GOT3 (cell line): ENCODE measurements around the gene CREBBP.

Source experiments
- DNase-seq: peaks from one replicate; lab custom pipeline; 2025; ENCODE audit warnings: mixed read lengths; lab: John Stamatoyannopoulos, UW

Gene CREBBP

DNA sequence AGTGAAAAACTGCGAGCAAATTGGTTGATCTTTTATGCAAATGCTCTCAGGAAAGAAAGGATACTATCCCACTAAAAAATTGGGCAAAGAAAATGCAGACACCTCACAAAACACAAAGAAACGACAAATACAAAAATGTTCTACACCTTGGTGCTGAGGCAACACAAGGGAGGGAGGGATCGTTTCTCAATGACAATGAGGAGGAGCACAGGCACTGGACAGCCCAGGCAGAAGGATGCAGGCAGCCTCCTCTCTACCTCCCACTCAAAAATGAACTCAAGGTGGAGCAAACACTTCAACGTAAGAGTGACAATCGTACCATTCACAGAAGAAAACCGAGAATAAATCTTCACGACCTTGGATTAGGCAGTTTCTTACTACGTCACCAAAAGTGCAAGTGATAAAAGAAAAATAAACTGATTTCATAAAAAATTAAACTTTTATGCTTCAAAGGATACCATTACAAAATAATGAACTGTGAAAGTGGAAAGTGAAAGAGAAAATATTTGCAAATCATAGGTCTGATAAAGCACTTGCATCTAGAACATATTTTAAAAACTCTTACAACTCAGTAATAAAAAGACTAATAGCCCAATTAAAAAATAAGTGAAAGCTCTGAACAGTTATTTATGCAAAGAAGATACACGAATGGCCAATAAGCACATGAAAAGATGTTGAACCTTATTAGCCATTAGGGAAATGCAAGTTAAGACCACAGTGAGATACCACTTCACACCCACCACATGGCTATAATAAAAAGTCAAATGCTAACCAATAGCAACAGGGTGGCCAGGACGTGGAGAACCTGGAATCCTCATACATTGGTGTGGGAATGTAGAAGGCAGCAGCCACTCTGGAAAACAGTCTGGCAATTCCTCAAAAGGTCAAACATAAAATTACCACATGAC lies 82.4 kb downstream of the CREBBP start:
- DNase-seq = no peak

DNA sequence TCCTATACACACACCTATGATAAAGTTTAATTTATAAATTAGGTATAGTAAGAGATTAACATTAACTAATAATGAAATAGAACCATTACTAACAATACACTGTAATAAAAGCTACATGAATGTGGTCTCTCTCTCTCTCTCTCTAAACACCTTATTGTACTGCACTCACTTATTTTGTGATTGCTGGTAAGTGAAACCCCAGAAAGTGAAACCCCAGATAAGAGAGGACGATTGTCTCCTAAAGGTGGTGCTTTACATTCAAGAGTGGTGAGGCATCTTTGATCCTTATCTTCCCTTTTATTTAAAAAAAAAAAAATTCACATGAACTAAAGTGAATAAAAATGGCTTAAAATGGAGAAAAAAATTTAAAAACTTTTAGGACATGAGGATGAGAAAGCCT lies 83.0 kb downstream of the CREBBP start:
- DNase-seq = no peak

DNA sequence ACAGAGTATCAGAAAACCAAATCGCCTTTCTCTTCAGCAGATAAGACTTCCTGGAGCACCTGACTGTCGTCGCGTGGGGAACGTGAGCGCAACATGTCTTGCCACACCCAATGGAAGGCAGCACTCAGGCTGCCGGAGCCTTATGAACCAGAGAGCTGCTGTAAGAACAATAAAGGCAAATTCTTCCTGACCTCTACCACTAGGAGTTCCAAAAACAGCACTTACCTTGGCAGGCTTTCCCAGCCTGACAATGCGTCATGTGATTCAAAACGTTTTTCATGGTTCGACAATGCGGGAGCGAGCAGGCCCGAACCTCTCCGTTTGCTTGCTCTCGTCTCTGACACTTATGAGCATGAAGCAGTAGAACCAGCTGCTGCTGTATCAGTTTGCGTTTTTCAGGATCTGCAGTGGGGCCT lies 87.3 kb downstream of the CREBBP start:
- DNase-seq = no peak

DNA sequence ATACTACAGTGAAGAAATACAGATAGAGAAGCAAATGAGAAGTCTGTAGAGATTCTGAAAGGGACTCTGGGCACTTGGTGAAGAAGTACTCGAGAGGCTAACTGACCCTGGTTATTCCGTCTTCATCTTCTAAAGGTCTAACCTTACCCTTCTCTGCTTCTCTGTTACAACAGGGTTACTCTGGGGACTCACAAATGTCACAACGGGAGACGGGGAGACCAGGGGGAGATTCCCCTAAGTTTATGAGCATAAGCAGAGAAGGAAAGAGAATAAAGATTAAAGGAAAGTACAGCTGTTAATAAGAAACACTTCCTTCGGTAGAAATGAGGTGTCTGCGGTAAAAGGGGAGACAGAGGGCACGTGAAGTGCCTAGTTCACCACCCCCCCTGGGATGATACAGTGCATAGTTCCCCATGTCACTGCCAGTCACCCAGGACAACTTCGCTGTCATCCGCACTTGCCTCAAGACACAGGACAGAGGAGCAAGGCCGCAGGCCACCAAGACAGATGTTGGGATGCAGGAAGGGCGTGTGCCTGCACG lies 88.0 kb downstream of the CREBBP start:
- DNase-seq = no peak

DNA sequence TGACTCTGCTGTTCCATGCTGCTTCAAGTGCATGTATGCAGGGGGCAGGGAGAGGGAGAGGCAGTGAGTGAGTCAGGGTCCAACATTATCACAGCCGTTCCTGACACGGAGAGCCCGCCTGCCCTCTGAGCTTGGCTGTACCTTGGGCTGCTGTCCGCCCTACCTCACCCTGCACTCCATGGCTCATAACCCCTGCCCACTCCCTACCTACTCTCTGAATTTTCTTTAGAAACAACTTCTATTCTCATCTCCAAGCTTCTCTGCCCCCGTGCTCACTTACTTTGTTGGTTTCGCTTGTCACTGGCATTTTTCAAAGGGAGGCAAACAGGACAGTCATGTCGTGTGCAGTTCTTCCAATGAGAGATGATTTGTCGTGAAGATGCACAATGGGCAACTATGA lies 88.8 kb downstream of the CREBBP start:
- no peak for DNase-seq

DNA sequence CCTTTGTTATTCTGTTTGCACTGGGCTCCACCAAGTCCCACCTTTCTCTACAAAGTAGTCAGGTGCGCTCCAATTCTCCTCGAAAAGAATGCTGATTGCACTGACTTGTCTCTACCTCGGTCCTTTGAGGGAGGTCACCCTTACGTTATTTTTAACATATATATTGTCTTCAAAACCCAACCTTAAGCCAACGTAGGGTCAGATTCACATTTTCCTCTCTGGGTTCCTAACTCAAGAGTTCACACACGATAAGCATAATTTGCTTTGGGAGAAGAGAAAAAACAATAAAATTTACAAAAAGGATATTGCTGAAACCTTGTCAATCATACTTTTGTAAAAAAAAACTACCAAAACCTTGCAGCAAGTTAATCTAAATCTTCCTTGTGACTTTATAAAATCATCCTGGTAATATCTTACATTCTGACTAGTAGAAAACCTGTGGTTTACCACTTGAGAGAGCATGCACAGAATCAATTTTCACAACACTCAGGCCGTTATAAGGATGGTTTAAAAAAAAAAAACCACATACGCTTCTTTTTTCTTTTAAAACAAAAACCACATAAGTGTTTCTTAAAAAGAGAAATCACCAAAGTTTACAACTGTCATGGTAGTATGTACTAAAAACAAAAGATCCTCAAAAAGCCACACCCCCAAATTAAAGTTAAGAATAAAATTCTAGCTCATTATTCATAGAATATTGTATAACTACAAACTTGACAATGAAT lies 91.0 kb downstream of the CREBBP start:
- DNase-seq = no peak

DNA sequence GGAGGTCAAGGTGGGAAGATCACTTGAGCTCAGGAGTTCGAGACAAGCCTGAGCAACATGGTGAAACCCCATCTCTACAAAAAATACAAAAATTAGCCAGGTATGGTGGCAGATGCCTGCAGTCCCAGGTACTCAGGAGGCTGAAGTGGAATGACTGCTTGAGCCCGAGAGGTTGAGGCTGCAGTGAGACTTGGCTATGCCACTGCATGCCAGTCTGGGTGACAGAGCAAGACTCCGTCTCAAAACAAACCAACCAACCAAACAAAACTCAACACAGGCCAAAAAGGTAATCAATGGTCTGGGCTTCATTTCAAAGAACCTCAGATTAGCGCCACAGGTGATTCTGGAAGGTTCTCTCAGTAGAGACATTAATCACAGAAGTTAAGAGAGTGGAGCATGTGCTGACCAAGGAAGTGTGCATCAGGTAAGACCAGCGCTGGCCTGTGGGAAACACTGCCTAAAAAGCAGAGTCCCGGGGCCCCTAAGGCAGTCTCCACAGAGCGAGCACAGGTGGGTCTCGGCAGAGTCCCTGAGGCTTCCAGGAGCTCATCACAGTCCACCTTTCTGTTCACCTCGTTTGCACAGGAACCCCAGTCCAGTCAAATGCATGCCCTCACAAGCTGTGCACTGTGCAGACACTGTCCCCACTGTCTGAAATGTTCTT lies 91.7 kb downstream of the CREBBP start:
- no peak for DNase-seq

DNA sequence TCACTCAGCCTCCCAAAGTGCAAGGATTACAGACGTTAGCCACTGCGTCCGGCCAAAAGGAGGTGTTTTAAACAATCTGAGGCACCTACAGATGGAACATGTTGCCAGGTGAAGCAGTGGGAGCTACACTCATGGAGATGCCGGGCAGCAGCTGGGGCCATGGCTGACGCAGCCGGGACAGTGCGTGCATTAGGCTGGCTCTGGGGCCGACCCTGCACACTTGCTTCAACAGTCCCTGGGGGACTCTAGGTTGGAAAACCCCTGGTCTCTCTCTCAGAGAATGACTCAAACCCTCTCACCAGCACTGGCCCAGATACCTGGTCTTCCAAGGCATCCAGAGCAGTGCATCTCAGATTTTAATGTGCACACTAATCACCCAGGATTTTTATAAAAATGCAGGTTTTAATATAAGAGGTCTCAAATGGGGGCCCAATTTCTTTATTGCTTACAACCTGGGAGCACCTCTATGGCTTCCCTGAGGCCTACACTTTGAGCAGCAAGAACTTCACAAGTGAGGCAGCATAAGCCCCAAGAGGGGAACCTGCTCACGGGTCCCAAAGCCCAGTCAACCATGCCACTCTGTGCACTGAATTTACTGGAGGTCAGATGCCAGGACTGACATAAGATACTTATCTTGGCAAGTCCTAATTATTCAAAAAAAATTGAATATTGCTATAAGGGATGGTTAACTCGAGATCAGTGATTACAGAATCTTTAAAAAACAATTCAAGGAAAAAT lies 92.4 kb downstream of the CREBBP start:
- no peak for DNase-seq

DNA sequence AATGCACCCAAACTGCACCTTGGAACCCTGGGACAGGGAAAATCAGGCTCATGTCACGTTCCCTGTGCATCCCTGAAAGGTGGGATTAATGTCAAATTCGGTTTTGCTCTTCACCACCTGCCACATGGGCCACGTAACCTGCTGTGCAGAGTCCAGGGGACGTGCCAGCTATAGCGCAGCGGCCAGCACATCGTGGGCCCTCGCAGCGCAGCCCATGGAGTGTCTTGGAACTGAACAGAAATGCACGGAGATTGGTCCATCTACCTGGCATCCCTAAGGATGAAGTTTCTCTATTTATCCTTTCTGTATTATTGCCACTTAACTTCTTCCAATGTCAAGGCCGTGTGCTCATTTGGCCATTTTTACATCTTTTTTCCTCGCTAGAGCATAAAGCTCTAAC lies 95.1 kb downstream of the CREBBP start:
- DNase-seq = no peak

DNA sequence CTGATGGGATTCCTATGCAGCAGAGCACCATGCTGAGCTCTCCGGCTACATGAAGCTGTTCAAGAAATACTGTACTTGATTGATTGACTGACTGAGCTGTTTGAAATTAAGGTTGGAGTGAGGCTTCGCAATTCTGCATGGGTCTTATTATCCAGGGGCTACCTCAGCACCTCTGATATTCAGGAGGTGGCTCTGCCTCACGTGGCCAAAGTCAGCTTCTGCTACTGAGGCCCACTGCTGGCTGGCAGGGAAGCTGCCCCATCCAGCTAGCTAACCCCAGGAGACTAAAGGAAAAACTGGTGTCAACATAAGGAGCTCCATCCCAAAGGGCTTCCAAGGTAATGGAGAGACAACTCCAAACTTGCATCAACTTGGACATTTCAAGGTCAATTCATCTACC lies 97.0 kb downstream of the CREBBP start:
- DNase-seq = no peak

DNA sequence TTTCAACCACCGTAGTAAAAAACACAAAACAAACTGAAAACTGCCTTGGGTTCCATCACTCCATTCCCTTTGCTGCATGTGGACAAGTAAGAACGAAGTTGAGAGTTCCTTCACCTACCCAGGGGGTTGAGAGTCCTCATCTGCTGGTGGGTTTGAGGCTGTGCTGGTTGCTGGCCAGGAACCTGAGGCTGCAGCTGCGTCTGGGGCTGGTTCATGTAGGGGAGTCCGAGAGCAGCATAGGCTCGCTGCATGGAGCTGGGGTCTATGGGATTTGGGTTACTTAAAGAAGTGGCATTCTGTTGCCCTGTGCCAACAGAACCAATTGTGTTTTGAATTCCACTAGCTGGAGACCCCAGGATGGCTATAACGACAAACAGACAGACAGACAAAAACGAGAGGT lies 97.9 kb downstream of the CREBBP start:
- DNase-seq = no peak

DNA sequence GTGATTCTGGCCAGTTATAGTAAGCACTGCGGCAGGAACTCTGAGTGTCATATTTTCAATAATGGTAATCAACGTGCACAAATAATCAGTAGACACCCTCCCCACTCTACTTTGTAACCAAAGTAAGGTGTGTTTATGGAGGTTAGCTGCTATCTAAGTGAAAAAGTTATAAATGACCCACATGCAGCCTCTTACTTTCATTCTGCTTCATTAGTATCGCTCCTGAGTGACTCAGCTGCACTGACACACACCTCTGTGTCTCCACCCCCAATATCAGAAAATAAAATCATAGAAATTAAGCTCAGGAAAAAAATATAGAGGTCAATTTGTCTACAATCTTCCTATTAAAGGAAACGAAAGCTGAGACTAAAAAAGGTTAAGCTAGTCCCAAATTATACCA lies 99.1 kb downstream of the CREBBP start:
- no peak for DNase-seq

DNA sequence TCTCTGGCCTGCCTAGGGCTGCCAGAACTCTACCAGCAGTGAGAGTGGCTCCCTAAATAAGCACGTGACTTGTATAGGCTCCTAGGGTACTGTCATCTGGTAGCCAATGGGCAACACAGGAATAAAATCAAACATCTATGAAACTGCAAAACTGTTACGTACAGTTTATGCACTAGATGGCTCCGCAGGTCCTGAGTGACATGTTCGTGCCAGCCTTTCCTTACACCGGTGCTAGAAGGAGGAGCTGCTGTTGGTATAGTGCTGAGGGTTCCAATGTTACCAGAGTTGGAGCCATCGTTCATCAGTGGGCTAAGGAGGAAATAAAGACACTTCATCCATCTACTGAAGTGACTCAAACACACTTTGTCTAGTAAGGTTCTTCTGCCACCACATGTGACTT lies 99.9 kb downstream of the CREBBP start:
- DNase-seq = no peak

DNA sequence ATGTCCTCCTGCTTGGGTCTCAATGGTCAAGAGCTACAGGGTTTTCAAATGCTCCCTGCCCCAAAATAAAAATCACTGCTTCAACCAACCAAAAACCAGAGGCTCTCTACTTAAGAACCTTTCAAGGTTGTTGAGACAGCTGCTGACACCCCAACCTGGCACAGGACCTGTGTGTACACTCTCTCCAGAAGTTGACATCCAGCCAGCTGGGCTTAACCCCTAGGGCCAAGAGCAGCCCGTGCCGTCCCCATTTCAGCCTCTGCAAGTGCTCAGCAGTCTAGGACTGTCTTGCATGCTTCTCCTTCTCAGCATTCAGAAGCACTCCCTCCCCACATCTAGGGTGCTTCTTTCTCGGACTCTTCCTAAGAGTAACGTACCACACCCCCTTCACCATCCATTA lies 104.2 kb downstream of the CREBBP start:
- DNase-seq = no peak

DNA sequence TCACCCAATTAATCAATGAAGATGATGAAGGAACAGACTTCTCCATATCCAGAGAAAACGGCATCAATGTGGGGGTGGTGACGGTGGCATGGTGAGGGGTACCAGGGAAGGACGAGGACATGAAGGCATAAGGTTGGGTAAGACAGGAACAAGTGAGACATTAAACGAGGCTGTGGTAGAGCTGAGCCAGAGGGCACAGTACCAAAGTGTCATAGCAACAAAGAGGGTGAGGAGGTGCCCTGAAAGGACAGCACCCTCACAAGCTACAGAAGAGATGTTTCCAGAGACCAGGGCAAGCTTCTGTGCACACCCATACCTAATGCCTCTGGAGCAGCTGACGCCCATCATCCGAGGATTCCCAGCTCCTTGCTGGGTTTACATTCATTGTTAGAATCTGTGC lies 105.7 kb downstream of the CREBBP start:
- no peak for DNase-seq

DNA sequence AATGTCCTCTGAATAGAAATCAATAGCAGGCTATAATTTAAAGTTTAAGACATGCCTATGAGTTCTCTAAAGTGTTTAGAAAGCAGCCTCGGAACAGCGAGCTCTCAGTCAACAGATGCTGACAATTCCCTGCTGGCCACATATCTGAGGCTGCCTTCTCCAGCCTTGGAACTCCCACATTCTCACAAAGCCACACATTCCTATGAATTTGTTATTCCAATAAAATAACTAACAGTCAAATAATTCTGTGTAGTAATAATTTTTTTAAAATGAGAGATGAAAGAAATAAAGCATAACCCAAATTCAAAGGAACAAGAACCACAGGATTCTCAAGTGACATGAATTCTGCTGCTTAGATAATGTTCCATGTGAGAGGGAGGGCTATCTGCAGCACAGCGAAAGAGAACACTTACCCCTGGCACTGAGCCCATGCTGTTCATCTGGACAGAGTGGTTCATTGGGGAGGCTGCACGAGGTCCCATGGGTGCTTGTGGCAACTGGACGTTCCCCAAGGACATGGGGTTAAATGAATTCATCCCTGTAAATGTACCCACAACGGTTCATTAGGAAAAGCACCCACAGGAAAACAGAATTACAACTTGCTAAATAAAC lies 106.3 kb downstream of the CREBBP start:
- no peak for DNase-seq

DNA sequence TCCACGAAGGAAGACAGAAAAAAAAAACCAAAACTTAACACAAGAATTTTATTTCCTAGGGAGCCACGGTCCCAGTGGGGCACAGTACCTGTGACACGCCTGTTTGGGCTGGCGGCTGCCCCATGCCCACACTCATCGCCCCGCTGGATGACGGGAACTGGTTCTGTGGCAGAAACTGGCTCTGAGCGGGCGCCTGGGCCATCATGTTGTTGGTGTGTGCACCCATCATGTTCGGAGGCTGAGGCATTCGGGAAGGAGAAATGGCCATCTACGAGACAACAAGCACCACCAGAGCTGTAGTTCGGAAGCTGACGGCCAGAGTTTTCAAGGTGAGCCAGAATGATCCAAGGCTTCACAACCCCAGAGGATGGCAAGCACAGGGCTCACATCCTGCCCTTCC lies 106.8 kb downstream of the CREBBP start:
- DNase-seq = no peak

DNA sequence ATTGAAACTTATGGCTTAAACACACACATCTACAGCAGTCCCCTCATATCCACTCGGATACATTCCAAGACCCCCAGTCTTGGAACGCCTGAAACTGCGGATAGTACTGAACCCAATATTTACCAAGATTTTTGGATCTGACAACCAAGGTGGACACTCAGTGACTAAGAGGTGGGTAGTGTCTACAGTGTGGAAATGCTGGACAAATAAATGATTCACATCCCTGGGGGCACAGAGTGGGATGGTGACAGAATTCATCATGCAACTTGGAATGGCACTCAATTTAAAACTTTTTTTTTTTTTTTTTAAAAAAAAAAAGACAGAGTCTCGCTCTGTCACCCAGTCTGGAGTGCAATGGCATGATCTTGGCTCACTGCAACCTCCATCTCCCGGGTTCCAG lies 109.0 kb downstream of the CREBBP start:
- no peak for DNase-seq

DNA sequence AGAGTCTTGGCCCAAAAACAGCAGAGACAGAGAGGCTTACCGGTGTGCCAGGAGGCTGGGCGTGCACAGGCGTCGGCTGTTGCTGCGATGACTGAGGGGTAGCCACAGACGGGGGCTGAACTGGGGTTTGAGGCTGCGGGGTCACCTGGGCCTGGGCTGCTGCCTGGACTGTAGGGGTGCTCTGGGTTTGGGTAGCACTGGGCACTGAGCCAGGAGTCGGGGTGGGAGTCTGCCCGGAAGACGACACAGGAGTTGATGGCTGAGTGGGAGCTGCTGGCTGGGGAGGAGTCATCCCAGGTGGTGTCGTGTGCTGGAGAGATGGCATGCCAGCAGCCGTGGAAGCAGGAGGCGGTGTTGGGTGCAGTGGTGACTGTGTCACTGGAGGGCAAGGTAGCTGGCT lies 110.0 kb downstream of the CREBBP start:
- DNase-seq = no peak

DNA sequence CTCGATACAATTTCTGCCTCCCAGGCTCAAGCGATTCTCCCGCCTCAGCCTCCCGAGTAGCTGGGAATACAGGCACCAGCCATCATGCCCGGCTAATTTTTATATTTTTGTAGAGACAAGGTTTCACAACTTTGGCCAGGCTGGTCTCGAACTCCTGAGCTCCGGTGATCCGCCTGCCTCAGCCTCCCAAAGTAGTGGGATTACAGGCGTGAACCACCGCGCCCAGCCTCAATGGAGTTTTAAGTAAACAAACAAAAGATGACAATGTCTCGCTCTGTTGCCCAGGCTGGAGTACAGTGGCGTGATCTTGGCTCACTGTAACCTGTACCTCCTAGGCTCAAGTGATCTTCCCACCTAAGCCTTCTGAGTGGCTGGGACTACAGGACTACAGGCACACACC lies 110.6 kb downstream of the CREBBP start:
- no peak for DNase-seq

DNA sequence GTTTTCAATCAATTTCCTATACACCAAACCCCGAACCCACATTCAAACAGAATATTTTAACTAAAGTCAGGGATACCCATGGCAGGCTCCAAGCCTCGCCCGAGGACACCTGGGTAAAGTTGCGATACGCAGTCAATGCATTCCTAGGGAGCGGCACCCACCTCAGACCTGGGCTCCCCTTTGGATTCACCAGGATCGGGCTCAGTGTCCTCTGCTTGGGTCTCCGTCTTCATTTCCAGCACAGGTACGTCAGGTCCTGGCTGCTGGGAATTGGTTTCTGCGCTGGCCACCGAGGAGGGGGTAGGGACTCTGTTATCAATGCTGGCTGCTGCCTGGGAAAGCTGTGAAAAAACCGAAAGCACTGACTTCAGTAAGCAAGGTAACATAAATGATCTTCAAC lies 111.5 kb downstream of the CREBBP start:
- no peak for DNase-seq
